Right ventricle myocardium inferior (tissue), 1 donor: ENCODE measurements around the gene BCAP31. TPM values are rescaled to one million over a fixed set of nuclear protein-coding genes. Genes with fewer than 3 reads are reported as not detected.
"Not testable (repeated sequence)": the region's sequence is repeated elsewhere in the genome, so short reads cannot be mapped to it uniquely, and the experiment has no call there.

Experiments used
- ATAC-seq: fragments of 200-7000 bp; cut with Tn5 transposase; one replicate; pipeline ENCODE4 v1.9.1; 2020; ENCODE audit warnings: mild to moderate bottlenecking, moderate library complexity
- DNase-seq: peaks from one replicate; pipeline ENCODE4 v3.0.0; 2021; ENCODE audit errors: missing footprints
- intact Hi-C: fragments of 100-400 bp; cut with DNase I; formaldehyde crosslinking; loops from one replicate; pipeline ENCODE4 v1.11.0; 2022
- total RNA-seq: library from RNA; stranded (reverse); fragmentation: NEBNext Ultra II Directional; extraction: Animal tissue kit (Norgen Biotek cat#: 25700); gene quantifications from one replicate; pipeline ENCODE4 v1.2.1, GENCODE V29; 2021
- donor health status: DM: no; HTN: yes; CAD: no; lungs with severe emphysema.

BCAP31 gene
- total RNA-seq, 1 donor from 2014 or later: 98.5 TPM

DNA sequence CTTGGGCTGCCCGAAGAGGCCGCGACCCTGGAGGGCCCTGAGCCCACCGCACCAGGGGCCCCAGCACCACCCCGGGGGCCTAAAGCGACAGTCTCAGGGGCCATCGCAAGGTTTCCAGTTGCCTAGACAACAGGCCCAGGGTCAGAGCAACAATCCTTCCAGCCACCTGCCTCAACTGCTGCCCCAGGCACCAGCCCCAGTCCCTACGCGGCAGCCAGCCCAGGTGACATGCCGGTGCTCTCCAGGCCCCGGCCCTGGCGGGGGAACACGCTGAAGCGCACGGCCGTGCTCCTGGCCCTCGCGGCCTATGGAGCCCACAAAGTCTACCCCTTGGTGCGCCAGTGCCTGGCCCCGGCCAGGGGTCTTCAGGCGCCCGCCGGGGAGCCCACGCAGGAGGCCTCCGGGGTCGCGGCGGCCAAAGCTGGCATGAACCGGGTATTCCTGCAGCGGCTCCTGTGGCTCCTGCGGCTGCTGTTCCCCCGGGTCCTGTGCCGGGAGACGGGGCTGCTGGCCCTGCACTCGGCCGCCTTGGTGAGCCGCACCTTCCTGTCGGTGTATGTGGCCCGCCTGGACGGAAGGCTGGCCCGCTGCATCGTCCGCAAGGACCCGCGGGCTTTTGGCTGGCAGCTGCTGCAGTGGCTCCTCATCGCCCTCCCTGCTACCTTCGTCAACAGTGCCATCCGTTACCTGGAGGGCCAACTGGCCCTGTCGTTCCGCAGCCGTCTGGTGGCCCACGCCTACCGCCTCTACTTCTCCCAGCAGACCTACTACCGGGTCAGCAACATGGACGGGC lies 1.0 kb upstream of the BCAP31 start:
- intact Hi-C loops: no loop called here
- no peak for ATAC-seq
- no peak for DNase-seq

DNA sequence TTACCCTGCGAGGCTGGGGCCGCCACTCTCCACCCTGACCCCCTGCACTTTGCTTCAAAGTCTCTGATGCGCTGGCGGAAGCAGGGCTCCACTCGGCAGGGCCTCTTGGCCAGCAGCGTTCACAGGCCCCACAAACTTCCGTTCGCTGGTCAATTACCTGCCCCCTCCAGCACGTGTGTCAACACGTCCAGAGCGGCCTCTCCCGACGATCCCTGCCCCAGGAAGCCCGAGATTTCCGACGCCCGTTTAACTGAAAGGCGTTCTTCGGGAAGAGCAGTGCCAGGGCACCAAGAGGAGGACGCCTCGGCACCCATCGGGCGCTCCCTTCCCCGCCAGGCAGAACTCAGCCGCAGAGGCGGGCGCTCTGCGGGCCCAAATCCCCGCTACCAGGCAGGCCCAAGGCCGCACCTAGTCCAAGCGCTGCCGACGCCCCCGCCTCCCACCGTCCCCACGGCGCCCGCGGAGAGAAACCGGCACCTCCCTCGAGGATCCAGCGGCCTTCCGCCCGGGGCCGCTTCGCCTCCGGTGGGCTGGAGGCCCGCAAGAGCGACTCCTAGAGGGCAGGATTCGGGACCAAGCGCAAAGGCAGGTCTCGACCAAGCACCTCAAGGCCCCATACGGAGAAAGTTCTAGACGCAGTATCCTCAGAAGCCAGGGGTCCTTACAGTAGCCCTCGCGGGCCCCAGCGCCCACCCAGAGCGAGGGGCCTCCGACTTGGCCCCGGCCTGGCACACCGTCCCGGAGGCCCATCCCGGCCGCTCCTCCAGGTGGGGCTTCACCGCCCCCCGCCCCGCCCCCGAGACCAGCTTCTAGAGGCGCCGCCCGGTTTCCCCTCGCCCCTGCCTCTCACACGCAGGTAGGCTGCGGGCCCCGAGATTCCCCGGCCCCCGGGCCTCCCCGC lies 586 bp downstream of the BCAP31 start:
- DNase-seq (no peak), ATAC-seq (peak; percentile 0)
- intact Hi-C loops: loop anchor here (5.0 kb wide), 1 partner anchor 36 kb away; the partner anchor contains the start of gene SLC6A8

DNA sequence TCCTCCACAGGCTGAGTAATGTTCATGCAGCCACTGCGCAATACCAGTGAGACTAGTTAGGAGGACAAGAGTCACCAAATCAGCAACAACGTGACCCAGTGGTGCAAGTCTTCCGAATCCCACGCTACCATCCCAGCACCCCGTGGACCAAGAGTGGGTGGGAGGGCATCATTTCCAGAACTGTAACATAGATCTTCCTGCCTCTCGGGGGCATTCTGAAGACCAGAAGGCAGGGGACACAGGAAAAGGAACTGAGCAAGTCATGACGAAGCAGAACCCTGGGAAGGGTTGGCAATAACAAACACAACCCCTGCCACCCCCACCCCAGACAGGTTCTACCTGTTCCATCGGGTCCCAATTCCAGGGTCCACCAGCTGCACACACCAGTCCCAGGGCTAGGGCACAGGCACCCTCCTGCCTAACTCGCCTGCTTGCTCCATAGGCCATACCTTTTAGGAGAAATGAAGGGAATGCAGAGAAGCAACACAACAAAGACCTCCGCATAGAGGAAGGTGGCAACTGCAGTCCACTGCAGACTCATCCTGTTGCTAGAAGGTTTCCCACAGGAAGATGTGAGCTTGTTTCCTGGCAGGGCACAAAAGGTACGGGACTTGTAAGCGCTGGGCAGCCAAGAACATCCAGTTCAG lies 1.4 kb downstream of the BCAP31 start:
- no peak for DNase-seq
- intact Hi-C loops: loop anchor here (5.0 kb wide), 1 partner anchor 36 kb away; the partner anchor contains the start of gene SLC6A8
- no peak for ATAC-seq

DNA sequence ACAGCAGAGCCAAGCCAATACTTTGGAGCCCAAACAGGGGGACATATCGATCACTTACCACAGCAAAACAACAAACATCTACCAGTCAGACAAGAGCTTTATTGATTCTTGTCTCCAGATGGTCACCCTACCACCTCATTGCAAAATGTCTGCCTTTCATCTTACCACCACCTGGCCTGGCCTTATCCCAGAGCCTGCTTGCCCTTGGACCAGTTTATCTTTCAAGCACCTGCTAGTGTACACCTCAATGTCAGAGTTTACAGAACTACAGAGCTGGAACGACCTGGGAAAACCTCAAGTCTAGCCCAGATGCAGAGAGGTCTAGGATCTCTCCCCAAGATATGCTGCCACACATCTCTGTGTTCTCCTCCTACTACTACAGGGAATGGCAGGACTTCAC lies 4.5 kb downstream of the BCAP31 start:
- no peak for DNase-seq
- ATAC-seq: no peak
- intact Hi-C loops: loop anchor here (5.0 kb wide), 1 partner anchor 32 kb away; the partner anchor contains the start of gene SLC6A8

DNA sequence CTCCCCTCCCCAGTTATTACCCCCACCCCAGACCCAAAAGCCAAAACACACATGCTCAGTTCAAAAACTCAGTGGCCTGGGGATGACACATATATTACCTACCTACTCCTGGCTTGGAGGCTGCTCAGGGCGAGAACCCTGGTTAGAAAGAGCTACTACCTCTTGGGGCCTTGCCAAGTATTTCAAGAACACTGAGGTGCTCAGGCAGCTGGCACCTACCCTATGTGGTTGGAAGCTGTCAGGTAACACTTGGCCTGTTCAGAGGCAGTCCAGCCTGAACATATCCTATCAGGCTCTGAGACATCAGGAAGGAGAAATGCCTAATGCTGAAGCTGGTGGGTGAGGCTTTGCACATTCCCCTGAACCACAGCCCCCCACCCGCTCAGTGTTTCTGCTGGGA lies 4.9 kb downstream of the BCAP31 start:
- intact Hi-C loops: no loop called here
- DNase-seq (no peak), ATAC-seq (no peak)

DNA sequence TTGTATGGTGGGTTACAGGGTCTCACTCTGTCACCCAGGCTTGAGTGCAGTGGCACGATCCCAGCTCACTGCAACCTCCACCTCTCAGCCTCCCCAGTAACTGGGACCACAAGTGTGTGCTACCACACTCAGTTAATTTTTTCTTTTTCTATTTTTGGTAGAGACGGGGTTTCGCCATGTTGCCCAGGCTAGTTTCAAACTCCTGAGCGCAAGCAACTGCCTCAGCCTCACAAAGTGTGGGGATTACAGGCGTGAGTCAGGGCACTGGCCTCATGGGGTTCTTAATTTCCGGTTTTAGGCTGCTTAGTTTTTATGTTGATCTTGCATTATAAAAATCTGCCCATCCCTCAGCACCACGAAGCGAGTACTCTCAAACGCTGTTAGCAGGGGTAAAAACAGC lies 6.7 kb downstream of the BCAP31 start:
- intact Hi-C loops: no loop called here
- ATAC-seq: no peak

DNA sequence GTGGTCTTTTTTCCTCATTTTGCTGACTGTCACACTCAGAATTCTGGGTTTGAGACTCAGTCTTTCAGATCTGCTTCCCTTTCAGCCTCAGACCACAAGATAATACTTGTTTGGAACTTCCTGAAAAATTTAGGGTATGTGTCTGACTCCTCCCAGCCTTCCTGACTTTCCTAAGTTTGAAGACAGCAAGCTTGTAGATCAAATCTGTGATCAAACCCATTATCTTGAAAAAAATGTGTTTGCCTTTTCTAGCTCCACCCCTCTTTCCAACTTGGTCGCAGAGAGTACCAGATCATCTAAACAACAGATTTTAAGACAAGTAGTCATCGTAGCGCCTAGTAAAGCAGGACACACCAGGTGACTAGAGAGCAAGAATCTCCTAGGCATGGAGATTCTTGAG lies 9.9 kb downstream of the BCAP31 start:
- ATAC-seq: no peak
- intact Hi-C loops: no loop called here

More for the DNA sequence above, 6.7 kb downstream of the BCAP31 start:
- no peak for DNase-seq

DNA sequence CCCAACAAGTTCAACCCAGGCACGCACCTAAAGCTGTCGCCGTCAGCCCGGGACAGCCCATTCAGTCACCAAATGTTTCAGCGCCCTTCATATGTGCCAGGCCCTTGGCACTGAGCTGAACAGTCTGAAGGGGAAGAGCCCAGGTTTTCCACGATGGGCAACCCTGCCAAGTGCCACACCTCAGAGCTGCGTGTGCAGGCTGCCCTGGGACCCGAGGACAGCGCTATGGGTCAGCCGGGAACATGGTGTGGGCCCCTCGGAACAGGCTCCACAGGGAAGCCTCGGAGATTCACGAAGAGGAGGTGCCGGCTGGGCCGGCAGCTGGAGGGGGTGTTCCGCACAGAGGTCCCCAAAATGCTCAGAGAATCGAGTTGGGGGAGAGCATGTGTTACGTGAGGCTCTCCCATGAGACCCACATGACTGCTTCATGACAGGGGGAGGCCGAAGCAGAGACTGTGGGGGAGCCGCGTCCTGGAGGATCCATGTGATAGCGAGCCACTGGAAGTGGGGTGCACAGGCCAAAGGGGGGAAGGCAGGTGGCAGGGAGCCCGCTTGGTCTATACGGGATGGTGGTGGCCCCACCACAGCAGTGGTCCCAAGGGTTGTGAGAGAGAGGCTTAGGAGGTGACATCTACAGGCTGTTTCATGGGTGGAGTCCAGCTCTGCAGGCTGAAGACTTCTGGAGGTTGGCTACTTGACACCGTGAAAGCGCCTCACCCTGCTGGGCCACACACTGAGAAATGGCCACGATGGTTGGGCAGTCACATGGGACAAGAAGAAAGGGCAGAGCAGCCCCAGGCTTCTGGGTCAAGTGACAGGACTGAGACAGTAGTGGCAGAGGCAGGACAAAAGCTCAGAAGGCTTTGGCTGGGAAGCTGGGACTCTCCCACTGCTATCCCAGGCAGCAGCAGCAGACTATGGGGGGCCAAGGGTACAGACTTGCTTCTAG lies 14.2 kb downstream of the BCAP31 start:
- DNase-seq (no peak), ATAC-seq (no peak)
- intact Hi-C loops: loop anchor here (2.0 kb wide), 1 partner anchor 21 kb away; no protein-coding TSS in a partner anchor

More for the DNA sequence above, 9.9 kb downstream of the BCAP31 start:
- no peak for DNase-seq

DNA sequence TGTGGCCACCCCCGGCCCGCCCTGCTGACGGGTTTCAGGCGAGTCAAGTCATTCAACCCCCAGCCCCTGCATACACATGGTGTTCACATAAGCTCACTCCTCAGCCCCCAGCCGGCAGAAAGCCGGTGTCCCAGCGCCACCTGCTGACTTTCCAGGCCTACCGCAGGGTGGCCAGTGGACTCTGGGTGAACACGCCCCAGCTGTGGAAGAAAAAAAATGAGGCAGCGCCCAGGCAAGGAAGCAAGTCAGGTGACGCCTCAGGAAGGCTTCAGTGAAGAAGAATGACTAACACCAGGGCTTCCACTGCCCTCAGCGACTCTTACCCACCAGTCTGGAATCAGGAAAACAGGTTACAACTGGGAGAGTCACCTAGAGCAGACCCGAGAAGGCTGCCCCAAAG lies 15.8 kb downstream of the BCAP31 start:
- ATAC-seq: peak; percentile 76
- no peak for DNase-seq
- intact Hi-C loops: loop anchor here (2.0 kb wide), 1 partner anchor 20 kb away; no protein-coding TSS in a partner anchor

DNA sequence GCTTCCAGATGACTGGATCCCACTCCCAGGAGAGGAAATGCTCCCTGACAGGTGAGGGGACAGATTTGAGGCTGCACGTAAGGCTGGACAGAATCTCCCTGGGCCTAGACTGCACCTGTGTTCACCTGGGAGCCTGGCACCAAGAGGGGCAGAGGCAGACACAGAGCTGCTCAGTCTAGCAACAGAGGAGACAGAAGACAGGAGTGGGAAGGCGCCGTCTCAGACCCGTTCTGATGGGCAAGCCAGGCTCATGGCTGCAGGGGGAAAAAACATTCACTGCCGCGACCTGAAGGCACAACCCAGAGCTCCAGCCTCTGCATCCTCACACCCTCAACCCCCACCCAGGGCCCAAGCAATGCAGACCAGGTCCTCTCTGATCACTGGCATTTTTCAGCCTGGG lies 16.8 kb downstream of the BCAP31 start:
- ATAC-seq (no peak), DNase-seq (no peak)
- intact Hi-C loops: no loop called here

DNA sequence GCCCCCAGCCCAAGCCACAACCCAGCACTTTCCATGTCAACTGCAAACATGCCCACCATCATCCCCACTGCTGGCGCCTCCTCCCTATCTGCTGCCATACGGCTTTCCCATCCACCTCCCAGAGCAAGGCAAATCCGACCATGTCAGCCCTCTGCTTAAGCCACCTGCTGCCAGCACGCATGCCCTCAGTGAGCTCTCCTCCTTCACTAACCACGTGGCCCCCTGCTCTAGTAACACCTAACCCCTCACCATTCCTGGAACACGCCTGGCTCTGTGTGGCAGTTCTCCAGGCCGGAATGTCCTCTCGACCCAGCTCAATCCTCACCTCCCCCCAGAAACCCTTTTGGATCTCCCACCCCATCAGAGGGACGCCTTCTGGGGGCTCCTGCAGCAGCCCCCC lies 17.4 kb downstream of the BCAP31 start:
- intact Hi-C loops: no loop called here
- DNase-seq (no peak), ATAC-seq (peak; percentile 35)

DNA sequence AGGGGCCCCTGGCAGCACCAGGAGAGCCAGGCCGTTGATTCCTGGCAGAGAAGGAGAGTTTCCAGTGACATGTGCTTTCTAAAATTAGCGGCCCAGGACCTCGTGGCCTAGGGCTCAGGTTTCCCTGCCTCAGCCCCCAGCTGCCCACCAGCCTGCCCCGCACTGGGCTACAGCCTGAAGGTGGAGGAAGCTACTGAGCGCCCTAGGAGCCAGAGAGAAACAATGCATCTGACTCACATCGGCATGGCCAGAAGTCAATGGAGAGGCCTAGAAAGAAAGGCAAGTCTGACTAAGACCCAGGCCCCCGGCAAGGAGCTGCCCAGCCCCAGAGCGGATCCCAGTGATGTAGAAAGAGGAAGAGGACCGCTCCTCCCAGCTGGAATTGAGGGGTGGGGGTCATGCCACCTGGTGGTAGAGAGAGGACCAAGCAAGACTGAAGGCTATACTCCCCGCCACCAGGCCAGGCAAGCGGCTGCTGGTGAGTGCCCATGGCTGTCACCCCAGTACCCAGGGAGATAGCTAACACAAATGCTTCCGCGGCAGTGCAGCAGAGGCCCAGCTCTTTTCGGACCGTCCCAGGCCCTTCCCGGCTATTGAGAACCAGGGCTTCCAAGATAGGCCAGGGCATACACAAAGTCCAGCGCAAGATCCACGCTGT lies 18.7 kb downstream of the BCAP31 start:
- intact Hi-C loops: not testable (repeated sequence)

DNA sequence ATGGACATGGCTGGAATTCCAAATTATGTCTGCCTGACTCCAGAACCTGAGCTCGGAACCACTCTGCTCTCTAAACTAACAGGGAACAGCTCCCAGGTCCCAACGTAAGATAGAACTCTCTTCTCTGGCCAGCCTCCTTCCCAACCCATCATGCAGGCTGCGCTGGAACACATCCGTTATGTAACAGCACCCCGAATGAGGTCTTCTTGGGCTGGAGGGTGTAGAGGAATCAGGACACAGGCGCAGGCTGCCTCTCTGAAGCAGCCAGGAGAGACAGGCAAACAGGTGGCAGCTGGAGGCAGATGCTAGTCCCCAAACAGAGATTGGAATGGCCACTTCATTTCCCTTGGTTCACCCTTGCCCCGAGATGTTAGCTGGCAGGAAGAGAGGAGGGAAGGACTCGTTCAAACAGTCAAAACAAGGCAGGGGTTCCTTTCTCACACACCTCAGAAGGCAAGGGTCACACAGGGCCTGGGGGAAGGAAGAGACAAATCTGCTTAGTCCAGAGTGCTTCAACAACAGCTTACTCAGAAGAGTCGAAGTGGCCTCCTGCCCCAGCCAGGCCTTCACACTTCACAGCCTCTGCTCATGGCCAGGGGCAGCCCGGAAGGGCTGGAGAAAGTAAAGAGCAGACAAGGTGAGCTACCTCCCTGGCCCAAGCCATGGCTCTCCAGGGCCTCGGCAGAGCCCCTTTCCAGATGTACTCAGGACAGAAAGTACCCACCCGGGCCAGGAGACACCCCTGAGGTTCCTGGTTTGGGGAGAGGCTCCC lies 19.4 kb downstream of the BCAP31 start:
- ATAC-seq: peak; percentile 3
- intact Hi-C loops, DNase-seq: not testable (repeated sequence)

More for the DNA sequence above, 18.7 kb downstream of the BCAP31 start:
- DNase-seq: not testable (repeated sequence)
- peak; percentile 58 for ATAC-seq

DNA sequence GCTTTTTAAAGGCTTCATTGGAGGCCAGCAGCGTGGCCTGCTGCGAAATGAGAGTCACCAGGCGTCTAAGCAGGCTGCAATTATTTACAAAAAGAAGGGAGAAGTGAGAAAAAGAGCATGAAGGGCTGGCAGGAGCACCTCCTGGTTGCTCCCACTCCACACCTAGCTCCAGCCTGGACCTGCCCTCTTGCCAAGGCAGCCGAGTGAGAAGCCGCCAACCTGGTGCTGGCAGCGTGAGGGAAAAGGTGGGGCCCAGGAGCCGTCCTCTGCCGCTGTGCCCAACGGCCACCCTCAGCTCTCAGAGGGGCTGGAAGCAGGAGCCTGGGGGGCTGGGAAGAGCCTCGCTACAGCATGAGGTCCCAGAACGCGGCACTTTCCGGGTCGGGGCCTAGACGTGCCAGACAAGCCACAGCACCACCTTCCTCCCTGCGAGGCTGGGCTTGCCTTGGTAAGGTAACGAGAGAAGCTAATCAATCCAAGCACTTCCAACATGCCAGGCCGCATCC lies 20.1 kb downstream of the BCAP31 start:
- intact Hi-C loops: no loop called here
- ATAC-seq (no peak), DNase-seq (no peak)

DNA sequence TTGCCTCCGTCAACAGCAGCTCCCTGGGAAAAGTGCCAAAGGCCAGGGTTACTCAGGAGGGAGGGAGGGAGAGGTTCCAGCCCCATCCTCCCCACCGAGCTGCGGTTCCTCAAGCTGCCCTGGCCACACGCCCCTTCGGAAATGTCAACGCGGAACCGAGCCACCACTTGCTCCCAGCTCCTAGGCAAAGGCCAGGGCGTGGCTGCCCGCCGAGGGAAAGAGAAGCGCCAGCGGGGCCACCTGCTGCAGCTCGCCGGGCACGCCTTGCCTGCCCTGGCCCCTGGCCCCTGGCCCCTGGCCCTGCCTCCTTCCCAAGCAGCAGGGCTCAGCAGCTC lies 21.2 kb downstream of the BCAP31 start:
- DNase-seq: no peak
- ATAC-seq: no peak
- intact Hi-C loops: no loop called here

DNA sequence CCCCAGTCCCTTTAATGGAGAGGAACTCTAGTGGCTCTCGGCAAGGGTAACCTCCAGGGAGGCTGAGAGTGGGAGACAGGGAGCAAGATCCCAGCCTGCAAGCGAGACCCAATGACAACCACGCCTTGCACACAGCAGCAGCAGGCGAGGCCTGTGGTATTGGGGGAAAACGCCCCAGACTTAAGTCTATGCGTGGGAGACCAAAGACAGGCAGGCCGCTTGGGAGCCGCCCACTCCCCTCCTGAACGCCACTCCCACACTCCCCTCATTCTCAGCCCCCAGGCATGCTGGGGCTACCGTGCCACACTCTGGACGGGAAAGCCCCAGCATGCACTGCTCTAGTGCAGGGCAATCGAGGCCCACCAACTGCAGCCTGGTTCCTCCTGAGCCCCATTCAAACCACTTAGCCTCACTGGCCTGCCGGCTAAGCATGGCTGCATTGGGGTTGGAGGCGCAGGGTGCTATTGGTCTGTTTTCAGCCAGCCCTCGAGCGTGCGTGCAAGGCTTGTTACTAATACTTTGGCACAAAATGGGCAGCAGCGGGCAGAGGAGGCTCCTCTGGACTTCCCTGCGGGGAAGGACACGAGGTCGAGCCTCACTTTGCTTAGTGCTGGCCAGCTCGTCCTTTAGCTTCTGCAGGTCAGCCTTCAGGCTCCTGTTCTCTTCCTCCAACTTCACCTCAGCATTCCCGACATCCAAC lies 21.7 kb downstream of the BCAP31 start:
- no peak for DNase-seq
- intact Hi-C loops: no loop called here
- no peak for ATAC-seq
